Measurements from ENCODE around the gene WASHC4.

The WASHC4 gene, protein sequence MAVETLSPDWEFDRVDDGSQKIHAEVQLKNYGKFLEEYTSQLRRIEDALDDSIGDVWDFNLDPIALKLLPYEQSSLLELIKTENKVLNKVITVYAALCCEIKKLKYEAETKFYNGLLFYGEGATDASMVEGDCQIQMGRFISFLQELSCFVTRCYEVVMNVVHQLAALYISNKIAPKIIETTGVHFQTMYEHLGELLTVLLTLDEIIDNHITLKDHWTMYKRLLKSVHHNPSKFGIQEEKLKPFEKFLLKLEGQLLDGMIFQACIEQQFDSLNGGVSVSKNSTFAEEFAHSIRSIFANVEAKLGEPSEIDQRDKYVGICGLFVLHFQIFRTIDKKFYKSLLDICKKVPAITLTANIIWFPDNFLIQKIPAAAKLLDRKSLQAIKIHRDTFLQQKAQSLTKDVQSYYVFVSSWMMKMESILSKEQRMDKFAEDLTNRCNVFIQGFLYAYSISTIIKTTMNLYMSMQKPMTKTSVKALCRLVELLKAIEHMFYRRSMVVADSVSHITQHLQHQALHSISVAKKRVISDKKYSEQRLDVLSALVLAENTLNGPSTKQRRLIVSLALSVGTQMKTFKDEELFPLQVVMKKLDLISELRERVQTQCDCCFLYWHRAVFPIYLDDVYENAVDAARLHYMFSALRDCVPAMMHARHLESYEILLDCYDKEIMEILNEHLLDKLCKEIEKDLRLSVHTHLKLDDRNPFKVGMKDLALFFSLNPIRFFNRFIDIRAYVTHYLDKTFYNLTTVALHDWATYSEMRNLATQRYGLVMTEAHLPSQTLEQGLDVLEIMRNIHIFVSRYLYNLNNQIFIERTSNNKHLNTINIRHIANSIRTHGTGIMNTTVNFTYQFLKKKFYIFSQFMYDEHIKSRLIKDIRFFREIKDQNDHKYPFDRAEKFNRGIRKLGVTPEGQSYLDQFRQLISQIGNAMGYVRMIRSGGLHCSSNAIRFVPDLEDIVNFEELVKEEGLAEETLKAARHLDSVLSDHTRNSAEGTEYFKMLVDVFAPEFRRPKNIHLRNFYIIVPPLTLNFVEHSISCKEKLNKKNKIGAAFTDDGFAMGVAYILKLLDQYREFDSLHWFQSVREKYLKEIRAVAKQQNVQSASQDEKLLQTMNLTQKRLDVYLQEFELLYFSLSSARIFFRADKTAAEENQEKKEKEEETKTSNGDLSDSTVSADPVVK

GRCh38 chr12:105107494-105108371, at the start of gene WASHC4:
Gene WASHC4, plus strand, starts transcription at chr12:105107731. Its CDS starts 70 bp downstream, at chr12:105107801.
- peak; percentile 82 to 94 for DNase-seq

DNA sequence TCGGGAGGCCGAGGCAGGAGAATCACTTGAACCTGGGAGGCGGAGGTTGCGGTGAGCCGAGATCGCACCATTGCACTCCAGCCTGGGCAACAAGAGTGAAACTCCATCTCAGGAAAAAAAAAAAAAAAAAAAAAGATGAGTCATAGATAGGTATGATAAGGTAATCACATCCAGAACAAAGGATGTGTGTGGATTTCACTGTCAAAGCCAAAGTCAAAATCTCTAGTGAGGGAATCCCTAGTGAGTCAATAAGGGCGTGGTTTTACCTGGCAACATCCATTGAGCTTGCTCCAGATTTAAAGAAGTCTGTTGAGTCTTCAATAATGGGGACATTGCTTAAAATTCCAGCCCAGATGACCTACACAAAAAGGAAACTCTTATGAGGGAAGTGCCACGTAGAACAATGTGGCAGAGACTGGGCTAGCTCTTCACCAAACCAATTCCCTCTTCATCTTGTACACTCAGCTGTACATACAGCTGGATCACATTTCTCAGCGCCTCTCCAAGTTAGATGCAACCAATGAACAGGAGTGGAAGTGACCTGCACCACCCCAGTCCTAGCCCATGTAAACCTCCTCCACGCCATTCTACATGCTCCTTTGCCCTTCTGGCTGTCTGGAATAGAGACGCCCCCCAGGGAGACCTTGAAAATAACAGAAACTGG, 46.7 kb upstream of the WASHC4 start:
- no peak for DNase-seq

GRCh38 chr12:105064564-105065178, 42.9 kb upstream of the WASHC4 start:
- no peak for DNase-seq

DNA sequence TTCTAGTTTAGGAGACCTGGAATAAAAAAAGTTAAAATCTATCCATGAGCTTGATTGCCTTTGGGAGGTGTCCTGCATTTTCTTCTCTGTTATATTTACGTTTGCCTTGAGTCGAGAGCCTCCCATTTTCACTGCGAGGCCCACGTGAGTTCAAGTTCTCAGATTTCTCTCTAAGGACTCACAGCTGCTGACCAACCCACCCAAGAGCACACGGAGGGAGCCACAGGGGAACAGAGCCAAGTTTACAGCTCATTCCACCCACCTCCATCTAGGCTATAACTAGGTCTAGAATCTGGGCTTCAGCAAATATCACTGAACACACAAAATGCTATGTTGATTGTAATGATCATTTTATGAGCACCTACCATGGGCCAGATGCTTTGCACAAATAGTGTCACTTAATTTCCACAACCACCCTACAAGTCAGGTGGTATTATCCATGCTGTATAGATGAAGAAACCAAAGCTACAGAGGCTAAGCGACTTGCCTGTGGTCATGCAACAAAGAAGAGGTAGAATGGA, 40.0 kb upstream of the WASHC4 start:
- no peak for DNase-seq

- no peak for DNase-seq
Measured at GRCh38 chr12:105069936-105070702, 37.4 kb upstream of the WASHC4 start.

DNA sequence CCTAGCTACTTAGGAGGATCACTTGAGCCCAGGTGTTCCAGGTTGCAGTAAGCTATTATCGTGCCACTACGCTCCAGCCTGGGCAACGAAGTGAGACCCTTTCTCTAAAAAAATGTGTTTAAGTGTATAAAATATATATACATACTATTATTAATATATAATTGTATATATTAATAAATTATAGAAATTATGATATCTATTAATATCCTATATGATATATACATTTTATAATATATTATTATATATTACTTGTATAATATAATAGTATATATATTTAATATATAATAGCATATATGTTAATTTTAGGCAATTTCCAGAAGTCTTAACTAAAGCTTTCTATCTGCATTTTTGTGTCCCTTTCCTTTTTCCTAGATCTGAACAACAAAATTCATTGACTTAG, 35.5 kb upstream of the WASHC4 start:
- no peak for DNase-seq

GRCh38 chr12:105072888-105073488, 34.5 kb upstream of the WASHC4 start:
- DNase-seq, result no peak

DNA sequence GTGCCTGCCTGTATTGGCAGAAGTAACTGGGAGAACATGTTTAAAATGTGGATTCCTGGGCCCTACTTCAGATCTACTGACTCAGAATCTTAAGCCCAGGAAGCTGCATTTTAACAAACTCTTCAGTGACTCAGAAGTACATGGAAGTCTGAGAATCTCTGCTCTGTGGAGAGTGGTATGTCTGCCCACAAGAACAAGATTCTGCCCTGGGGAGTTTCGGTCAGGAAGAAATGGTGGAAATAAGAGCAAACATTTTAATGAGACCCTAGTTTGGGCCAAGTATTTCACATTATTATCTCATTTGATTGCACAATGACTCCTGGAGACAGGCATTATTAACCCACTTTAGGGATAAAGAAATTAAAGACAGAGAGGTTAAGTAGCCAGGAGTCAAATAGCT, 31.4 kb upstream of the WASHC4 start:
- DNase-seq, result no peak

DNA sequence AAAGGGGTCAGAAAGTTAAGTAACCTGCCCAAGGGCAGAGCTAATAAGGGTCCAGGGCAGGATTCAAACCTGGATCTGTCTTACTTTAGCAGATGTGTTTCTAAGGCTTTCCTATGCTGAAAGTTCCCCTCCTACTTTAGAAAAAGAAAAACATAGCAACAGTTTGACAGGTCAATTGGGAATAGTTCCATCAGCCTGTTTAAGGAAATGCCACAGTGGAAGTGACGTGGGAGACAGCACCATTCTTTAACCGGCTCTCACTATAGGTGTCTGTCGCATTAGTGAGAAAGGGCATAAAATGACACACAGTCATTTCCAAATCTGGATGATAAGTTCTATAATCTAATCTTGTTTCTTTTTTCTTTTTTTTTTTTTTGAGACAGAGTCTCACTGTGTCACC, 30.6 kb upstream of the WASHC4 start:
- no peak for DNase-seq

GRCh38 chr12:105077435-105077834, 30.1 kb upstream of the WASHC4 start:
- no peak for DNase-seq

DNA sequence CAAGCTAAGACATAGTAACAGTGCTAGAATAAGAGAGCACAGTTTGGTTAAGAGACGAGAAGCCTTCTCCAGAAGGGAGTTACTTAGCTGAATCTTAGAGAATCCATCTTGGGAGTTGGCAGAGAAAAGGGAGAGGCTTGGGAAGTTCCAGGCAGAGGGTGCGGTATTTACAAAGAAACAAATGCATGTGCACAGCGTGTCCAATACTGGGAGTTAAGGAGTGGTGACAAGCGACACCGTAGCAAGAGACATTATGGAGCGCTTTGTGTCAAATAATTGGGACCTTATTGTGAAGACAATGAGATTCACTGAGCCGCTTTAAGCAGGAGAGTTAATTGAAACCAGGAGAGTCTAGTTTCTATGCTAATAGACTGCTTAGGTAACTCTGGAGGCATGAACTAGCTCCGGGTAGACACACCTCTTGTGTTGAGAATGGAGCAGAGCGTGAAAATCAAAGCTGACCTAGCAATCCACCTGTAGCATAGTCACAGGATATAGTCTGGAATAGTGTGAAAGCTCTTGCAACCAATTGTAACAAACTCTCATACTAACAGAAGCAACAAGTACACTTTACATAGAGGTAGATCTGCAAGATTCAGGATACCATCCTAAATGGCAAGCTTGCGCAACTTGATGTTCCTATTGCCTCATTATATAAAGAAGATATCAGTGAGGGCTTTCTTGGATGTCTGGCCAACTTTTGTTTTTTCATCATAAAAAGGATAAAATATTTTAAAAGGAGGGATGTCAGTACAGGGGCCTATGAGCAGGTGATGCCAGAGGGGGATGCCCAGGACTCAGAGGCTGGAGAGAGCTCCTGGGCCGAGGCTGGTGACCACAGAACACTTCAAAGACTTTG, 28.6 kb upstream of the WASHC4 start:
- DNase-seq, result no peak

DNA sequence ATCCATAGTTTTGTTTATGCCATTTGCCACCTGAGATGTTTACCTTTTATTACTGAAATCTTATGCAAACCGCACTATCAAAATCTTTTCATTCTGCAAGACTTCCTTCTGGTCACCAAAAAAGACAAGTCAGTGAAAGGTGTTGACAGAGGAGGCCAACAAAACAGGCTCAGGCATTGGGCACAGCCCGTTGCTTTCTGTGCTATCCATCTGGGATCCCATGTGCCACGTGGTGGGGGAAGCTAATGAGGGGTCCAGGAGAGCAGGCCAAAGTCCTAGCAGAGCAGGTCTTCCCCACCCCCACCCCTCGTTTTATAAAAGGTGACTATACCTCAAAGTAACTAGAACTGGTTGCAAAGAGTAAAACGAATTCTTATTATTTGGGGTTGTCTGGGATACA, 24.5 kb upstream of the WASHC4 start:
- DNase-seq, result no peak

DNA sequence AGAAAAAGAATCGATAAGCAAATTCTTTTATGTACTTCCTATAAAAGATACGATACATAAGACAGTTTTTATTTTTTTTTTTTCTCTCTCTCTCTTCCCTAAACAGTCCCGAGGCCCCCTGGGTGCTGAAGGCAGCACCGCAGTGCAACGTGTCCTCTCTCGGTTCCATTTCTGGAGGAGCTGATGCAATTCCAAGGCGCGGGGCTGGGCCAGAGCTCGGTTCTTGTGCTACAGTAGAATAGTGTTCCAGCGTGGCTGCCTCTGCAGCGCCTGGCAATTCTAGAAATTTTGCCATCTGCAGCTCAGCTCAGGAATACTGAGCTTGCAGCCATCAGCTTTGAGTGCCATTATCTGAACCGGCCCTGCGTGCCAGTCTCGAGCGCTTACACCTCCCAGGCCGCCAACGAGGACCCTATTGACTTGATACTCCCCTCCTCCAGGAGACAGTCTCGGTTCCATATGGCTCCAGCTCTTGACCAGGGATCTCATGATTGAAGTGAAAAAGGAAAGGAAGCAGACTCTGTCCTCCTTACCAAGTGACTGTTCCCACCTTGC, 23.9 kb upstream of the WASHC4 start:
- DNase-seq, result no peak

DNA sequence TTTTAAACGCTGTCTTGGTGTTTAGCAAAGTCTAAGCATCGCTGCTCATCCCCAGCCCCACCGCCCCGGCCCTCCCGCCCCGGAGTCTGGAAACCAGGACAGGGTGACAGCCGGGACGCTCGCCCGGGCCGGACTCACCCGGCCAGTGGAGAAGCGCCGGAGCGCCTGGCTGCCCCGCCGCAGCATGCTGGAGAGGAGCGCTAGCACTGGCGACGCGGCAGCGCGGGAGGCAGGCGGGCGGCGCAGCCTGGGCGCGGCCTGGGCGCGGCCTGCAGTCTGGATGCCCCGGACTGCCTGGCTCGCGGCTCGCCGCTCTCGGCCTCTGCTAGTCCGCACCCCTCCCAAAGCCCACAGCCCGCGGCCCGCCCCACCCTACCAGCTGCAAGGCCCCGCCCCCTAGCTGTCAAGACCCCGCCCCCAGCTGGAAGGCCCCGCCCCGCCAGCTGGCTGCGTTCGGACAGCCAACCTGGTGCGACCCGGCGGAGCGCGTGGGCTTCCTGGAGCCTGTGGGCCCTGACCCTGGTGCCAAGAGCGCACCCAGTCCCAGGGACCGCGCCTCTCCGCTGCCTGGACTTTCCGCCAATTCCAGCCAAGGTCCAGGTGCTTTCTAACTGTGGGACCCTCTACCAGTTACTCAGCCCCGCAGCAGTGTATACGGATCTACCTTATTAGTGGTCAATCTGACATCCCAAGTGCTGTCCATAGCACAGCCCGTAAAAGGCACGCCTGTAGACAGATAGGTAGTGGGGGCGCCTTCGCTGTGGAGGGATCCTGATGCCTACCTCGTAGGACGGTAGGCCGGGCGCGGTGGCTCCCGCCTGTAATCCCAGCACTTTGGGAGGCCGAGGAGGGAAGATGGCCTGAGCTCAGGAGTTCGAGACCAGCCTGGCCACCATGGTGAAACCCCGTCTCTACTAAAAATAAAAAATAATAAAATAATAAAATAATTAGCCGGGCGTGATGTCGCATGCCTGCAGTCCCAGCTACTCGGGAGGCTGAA, 23.0 kb upstream of the WASHC4 start, which contains the start of gene ALDH1L2:
TSS of gene ALDH1L2 (minus strand) at position 208 of the 1,000 bp plus-strand sequence. CDS start at position 186, 22 bp downstream.
- DNase-seq, result no peak

GRCh38 chr12:105085501-105085900, 22.0 kb upstream of the WASHC4 start:
- no peak for DNase-seq

- no peak for DNase-seq
Measured at GRCh38 chr12:105089817-105090216, 17.7 kb upstream of the WASHC4 start.

GRCh38 chr12:105090361-105090760, 17.2 kb upstream of the WASHC4 start:
- no peak for DNase-seq
